ENCODE results near the gene FOXS1.

Gene FOXS1

GRCh38 chr20:31861135-31861384 lies 15.7 kb upstream of the FOXS1 start:
- DNase-seq, result no peak

GRCh38 chr20:31860390-31861134 lies 15.2 kb upstream of the FOXS1 start:
- no peak for DNase-seq

GRCh38 chr20:31859998-31860380 lies 14.6 kb upstream of the FOXS1 start:
- no peak for DNase-seq

GRCh38 chr20:31859266-31859997 lies 14.0 kb upstream of the FOXS1 start:
- no peak for DNase-seq

GRCh38 chr20:31858760-31859083 lies 13.3 kb upstream of the FOXS1 start:
- no peak for DNase-seq

- DNase-seq, result no peak
These were observed 12.7 kb upstream of the FOXS1 start for GRCh38 chr20:31857861-31858759.

- no peak for DNase-seq
These were observed 11.1 kb upstream of the FOXS1 start for GRCh38 chr20:31856516-31856915.

- DNase-seq, result no peak
These were observed 8.1 kb upstream of the FOXS1 start for GRCh38 chr20:31853481-31853880.

GRCh38 chr20:31851240-31851955 lies 6.0 kb upstream of the FOXS1 start:
- DNase-seq, result no peak

- no peak for DNase-seq
These were observed 4.0 kb upstream of the FOXS1 start for GRCh38 chr20:31849306-31849930.

- no peak for DNase-seq
These were observed 2.9 kb upstream of the FOXS1 start for GRCh38 chr20:31848088-31848999.

- DNase-seq, result no peak
These were observed 1.4 kb upstream of the FOXS1 start for GRCh38 chr20:31846793-31847138.

- no peak for DNase-seq
These were observed 586 bp downstream of the FOXS1 start for GRCh38 chr20:31844737-31845299.

GRCh38 chr20:31843881-31844280 lies 1.5 kb downstream of the FOXS1 start:
- no peak for DNase-seq

GRCh38 chr20:31843288-31843687 lies 2.1 kb downstream of the FOXS1 start:
- no peak for DNase-seq

GRCh38 chr20:31842471-31843157 lies 2.8 kb downstream of the FOXS1 start:
- peak in 2 of 14 donors; percentile 4 to 22 for DNase-seq

GRCh38 chr20:31841928-31842327 lies 3.5 kb downstream of the FOXS1 start:
- DNase-seq, result peak in 2 of 14 donors; percentile 3 to 57

GRCh38 chr20:31840906-31841816 lies 4.2 kb downstream of the FOXS1 start:
- DNase-seq, result no peak

- no peak for DNase-seq
These were observed 5.5 kb downstream of the FOXS1 start for GRCh38 chr20:31839782-31840487.
